Measurements from ENCODE around the gene ARHGAP19. TPM values are rescaled to one million over a fixed set of nuclear protein-coding genes. Genes with fewer than 3 reads are reported as not detected.
"Not testable (repeated sequence)": the region's sequence is repeated elsewhere in the genome, so short reads cannot be mapped to it uniquely, and the experiment has no call there.

The ARHGAP19 gene
- total RNA-seq, 2 experiments from 2014 or later, result 53.2 to 54.2 TPM

GRCh38 chr10:97273700-97274099 is 18.7 kb downstream of the ARHGAP19 start:
- H3K4me3 Mint-ChIP-seq, result no peak overlapping the region
- ChIA-PET POLR2A (no interaction called here), CTCF (interaction anchor here (0.7 to 1.2 kb wide), 2 partner anchors 10 to 82 kb away, joined by 3 to 6 read pairs; no protein-coding TSS in a partner anchor)
- intact Hi-C loops (cut with micrococcal nuclease), result no loop called here
- no peaks in the 10 kb centered on the region for H3K9me3 Mint-ChIP-seq
- H3K27ac Mint-ChIP-seq, result no peak overlapping the region
- DNase-seq, result no peak
- peaks cover 7% of the 10 kb centered on the region for H3K4me1 Mint-ChIP-seq (ENCODE audit: low read depth)
- no peaks in the 10 kb centered on the region for H3K27me3 Mint-ChIP-seq
- H3K36me3 Mint-ChIP-seq, result no peaks in the 10 kb centered on the region

- no peak overlapping the region for H3K27ac Mint-ChIP-seq
- H3K36me3 Mint-ChIP-seq, result peaks cover 4% of the 10 kb centered on the region
- H3K27me3 Mint-ChIP-seq, result no peaks in the 10 kb centered on the region
- no peaks in the 10 kb centered on the region for H3K9me3 Mint-ChIP-seq
- no peak overlapping the region for H3K4me3 Mint-ChIP-seq
- intact Hi-C loops (cut with micrococcal nuclease), result no loop called here
- H3K4me1 Mint-ChIP-seq (ENCODE audit: low read depth), result peaks cover 3% of the 10 kb centered on the region
- ChIA-PET POLR2A (interaction anchor here (0.7 kb wide), 1 partner anchor 283 kb away, joined by 4 read pairs; no protein-coding TSS in a partner anchor), CTCF (interaction anchor here (3.0 kb wide), 1 partner anchor 8 kb away, joined by 19 read pairs; no protein-coding TSS in a partner anchor)
- no peak for DNase-seq
Observed at GRCh38 chr10:97270523-97271154, 21.8 kb downstream of the ARHGAP19 start.

- Mint-ChIP-seq H3K36me3 (peaks cover 15% of the 10 kb centered on the region), H3K9me3 (no peaks in the 10 kb centered on the region), H3K27me3 (no peaks in the 10 kb centered on the region), H3K27ac (no peak overlapping the region), H3K4me1 (ENCODE audit: low read depth) (peaks cover 3% of the 10 kb centered on the region), H3K4me3 (no peak overlapping the region)
- CTCF ChIA-PET, result no interaction called here
- intact Hi-C loops (cut with micrococcal nuclease), result no loop called here
- DNase-seq, result no peak
- POLR2A ChIA-PET, result no interaction called here
Observed at GRCh38 chr10:97267671-97268070, 24.8 kb downstream of the ARHGAP19 start.

DNA sequence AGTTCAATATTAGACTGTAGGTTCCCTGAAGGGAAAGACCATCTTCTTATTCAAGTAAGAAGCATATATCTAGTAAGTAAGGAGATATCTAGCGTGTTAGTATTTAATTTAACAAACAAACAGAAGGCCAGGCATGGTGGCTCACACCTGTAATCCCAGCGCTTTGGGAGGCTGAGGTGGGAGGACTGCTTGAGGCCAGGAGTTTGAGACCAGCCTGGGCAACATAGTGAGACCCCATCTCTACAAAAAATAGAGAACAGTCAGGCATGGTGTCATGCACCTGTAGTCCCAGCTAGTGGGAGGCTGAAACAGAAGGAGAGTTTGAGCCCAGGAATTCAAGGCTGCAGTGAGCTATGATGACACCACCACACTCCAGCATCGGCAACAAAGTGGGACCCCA is 27.3 kb downstream of the ARHGAP19 start:
- peaks cover 15% of the 10 kb centered on the region for H3K36me3 Mint-ChIP-seq

GRCh38 chr10:97263971-97264370 is 28.5 kb downstream of the ARHGAP19 start:
- Mint-ChIP-seq H3K4me3 (no peak overlapping the region), H3K36me3 (peaks cover 21% of the 10 kb centered on the region), H3K27ac (no peak overlapping the region), H3K4me1 (ENCODE audit: low read depth) (no peaks in the 10 kb centered on the region), H3K9me3 (no peaks in the 10 kb centered on the region), H3K27me3 (no peaks in the 10 kb centered on the region)
- DNase-seq, result no peak
- ChIA-PET CTCF (no interaction called here), POLR2A (no interaction called here)
- intact Hi-C loops (cut with micrococcal nuclease), result no loop called here

More for the DNA sequence above, 27.3 kb downstream of the ARHGAP19 start:
- POLR2A ChIA-PET; CTCF ChIA-PET; H3K9me3 Mint-ChIP-seq; intact Hi-C loops (cut with micrococcal nuclease); H3K27me3 Mint-ChIP-seq; H3K4me1 Mint-ChIP-seq (ENCODE audit: low read depth); H3K4me3 Mint-ChIP-seq; H3K27ac Mint-ChIP-seq; DNase-seq: not testable (repeated sequence)

- Mint-ChIP-seq H3K4me3 (no peak overlapping the region), H3K36me3 (peaks cover 26% of the 10 kb centered on the region), H3K27ac (no peak overlapping the region), H3K4me1 (ENCODE audit: low read depth) (no peaks in the 10 kb centered on the region), H3K27me3 (no peaks in the 10 kb centered on the region), H3K9me3 (no peaks in the 10 kb centered on the region)
- ChIA-PET CTCF (interaction anchor here (1.1 kb wide), 1 partner anchor 188 kb away, joined by 4 read pairs; no protein-coding TSS in a partner anchor), POLR2A (no interaction called here)
- DNase-seq, result no peak
- intact Hi-C loops (cut with micrococcal nuclease), result no loop called here
Observed at GRCh38 chr10:97261656-97262055, 30.8 kb downstream of the ARHGAP19 start.

DNA sequence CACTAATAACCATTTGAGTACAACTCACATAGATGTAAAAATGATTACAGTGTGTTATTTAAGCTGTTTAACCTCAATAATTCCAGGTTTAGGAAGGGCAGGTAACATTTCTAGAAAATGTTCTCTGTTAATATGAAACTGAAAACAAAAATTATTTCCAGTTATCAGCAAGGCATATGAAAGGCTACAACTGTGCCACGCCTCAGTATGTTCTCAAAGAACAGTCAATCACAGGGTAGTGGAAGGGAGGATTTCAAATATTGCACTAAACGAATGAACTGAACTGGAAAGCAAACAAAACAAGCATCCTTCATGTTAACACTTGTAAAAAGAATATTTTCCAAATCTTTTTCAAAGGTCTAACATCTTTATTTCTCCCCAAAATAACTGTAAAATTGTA is 31.3 kb downstream of the ARHGAP19 start:
- no peaks in the 10 kb centered on the region for H3K9me3 Mint-ChIP-seq
- POLR2A ChIA-PET, result no interaction called here
- H3K27me3 Mint-ChIP-seq, result no peaks in the 10 kb centered on the region
- H3K4me1 Mint-ChIP-seq (ENCODE audit: low read depth), result no peaks in the 10 kb centered on the region
- CTCF ChIA-PET, result interaction anchor here (0.6 to 1.1 kb wide), 2 partner anchors 51 to 188 kb away, joined by 3 to 4 read pairs; no protein-coding TSS in a partner anchor
- H3K36me3 Mint-ChIP-seq, result peaks cover 28% of the 10 kb centered on the region
- no peak overlapping the region for H3K4me3 Mint-ChIP-seq
- intact Hi-C loops (cut with micrococcal nuclease), result no loop called here
- no peak for DNase-seq
- H3K27ac Mint-ChIP-seq, result no peak overlapping the region

DNA sequence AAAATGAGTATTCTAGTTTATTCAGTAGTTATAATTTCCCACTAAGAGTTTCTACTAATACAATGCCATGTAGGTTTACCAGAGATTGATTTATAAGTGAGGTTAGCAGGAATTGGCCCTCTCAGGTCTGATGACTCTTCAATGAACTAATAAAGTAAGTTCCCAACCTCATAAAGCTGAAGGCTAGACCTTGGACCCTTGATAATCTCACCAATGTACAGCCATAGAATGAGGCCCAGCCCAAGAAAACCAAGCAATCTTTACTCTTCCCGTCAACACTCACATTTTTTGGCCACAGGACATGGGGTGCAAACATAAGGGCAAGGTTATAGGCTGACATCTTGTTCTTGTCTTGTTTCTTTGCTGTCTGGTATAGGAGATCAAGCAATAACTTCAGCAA is 33.3 kb downstream of the ARHGAP19 start:
- CTCF ChIA-PET, result no interaction called here
- H3K4me3 Mint-ChIP-seq, result no peak overlapping the region
- H3K9me3 Mint-ChIP-seq, result no peaks in the 10 kb centered on the region
- DNase-seq, result no peak
- no peak overlapping the region for H3K27ac Mint-ChIP-seq
- peaks cover 36% of the 10 kb centered on the region for H3K36me3 Mint-ChIP-seq
- no peaks in the 10 kb centered on the region for H3K27me3 Mint-ChIP-seq
- POLR2A ChIA-PET, result no interaction called here
- intact Hi-C loops (cut with micrococcal nuclease), result no loop called here
- H3K4me1 Mint-ChIP-seq (ENCODE audit: low read depth), result no peaks in the 10 kb centered on the region

DNA sequence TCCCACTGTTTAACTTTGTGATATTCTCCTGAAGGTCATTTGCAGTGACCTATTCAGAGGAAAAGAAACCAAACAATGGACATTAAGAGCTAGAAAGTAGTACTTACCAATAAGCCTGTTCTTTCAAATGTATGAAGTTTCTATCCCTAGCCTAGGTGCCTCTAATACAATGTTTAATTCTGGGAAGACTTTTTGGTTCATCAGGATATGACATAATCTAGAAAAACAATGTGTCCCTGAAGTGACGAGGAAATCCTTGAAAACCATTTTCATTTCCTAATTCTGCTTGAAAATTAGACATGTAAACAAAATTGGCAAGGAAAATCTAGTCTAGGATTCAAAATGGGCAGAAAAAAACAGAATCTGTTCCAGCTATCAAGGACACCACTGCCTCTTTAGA is 36.1 kb downstream of the ARHGAP19 start:
- Mint-ChIP-seq H3K36me3 (peaks cover 45% of the 10 kb centered on the region), H3K4me3 (no peak overlapping the region), H3K4me1 (ENCODE audit: low read depth) (no peaks in the 10 kb centered on the region), H3K27me3 (no peaks in the 10 kb centered on the region), H3K9me3 (no peaks in the 10 kb centered on the region), H3K27ac (no peak overlapping the region)
- ChIA-PET POLR2A (no interaction called here), CTCF (no interaction called here)
- intact Hi-C loops (cut with micrococcal nuclease), result no loop called here
- DNase-seq, result no peak

DNA sequence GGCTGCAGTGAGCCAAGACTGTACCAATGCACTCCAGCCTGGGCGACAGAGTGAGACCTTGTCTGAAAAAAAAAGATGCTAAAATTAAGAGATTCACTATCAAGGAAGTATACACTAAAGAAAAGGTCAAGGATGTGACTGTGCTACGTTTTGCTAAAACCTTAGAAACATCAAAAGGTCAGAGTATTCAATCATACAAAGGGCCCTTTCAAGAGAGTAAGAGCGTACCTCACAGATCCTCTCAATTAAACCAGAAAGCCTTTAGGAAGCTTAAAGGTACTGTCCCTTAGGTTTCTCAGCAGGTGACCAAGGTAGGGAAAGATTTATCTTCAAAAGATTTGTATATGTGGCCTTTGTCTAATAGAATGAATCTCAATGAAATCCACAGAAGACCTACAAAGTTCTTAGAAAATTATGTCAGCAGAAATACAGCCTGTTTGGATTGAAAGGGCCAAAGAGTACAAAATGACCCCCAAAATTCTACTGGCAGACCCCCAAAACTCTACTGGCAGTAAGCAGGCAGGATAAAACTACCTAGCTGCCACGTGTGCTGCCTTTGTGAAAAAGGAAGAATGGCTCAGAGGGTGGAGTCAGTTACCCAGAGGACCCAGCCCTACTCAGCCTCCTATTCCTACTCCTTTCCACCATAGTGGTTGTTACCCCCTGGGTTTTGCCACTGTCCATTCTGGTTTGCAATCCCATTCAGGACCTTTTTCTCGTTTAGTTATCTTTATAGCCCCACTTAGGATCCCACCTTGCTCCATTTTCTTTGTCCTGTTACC is 36.7 kb downstream of the ARHGAP19 start:
- intact Hi-C loops (cut with micrococcal nuclease), result no loop called here
- no peaks in the 10 kb centered on the region for H3K27me3 Mint-ChIP-seq
- DNase-seq, result no peak
- peaks cover 45% of the 10 kb centered on the region for H3K36me3 Mint-ChIP-seq
- H3K9me3 Mint-ChIP-seq, result no peaks in the 10 kb centered on the region
- no peaks in the 10 kb centered on the region for H3K4me1 Mint-ChIP-seq (ENCODE audit: low read depth)
- peak overlapping the region; percentile 38 for H3K27ac Mint-ChIP-seq
- POLR2A ChIA-PET, result no interaction called here
- CTCF ChIA-PET, result no interaction called here
- H3K4me3 Mint-ChIP-seq, result no peak overlapping the region

DNA sequence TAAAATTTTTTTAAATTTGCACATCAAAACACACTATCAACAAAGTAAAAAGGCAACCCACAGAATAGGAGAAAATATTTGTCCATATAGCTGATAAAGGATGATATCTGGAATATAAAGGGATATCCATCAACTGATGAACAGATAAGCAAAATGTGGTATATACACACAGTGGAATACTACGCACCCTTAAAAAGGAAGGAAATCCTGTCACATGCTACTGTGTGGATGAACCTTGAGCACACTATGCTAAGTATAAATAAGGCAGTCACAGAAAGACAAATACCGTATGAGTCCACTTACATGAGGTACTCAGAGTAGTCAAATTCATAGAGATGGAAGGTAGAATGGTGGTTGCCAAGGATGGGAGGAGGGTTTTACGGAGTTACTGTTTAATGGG is 37.7 kb downstream of the ARHGAP19 start:
- H3K36me3 Mint-ChIP-seq, result peaks cover 45% of the 10 kb centered on the region
- intact Hi-C loops (cut with micrococcal nuclease), result no loop called here

DNA sequence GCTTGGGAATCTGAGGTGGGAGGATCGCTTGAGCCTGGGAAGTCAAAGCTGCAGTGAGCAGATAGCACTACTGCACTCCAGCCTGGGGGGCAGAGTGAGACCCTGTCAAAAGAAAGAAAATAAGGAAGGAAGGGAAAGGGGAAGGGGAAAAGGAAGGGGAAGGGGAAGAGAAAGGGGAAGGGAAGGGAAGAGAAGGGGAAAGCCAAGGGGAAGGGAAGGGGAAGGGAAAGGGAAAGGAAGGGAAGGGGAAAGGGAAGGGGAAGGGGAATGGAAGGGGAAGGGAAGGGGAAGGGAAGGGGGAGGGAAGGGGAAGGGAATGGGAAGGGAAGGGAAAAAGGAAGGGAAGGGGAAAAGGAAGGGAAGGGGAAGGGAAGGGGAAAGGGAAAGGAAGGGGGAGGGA is 41.5 kb downstream of the ARHGAP19 start:
- no peaks in the 10 kb centered on the region for H3K27me3 Mint-ChIP-seq
- no peak overlapping the region for H3K27ac Mint-ChIP-seq
- peaks cover 38% of the 10 kb centered on the region for H3K36me3 Mint-ChIP-seq
- no peak overlapping the region for H3K4me3 Mint-ChIP-seq
- DNase-seq, result no peak
- POLR2A ChIA-PET, result no interaction called here
- no peaks in the 10 kb centered on the region for H3K9me3 Mint-ChIP-seq
- CTCF ChIA-PET, result no interaction called here
- H3K4me1 Mint-ChIP-seq (ENCODE audit: low read depth), result no peaks in the 10 kb centered on the region
- intact Hi-C loops (cut with micrococcal nuclease), result no loop called here

More for the DNA sequence above, 37.7 kb downstream of the ARHGAP19 start:
- no peaks in the 10 kb centered on the region for H3K27me3 Mint-ChIP-seq
- H3K9me3 Mint-ChIP-seq, result no peaks in the 10 kb centered on the region
- H3K4me1 Mint-ChIP-seq (ENCODE audit: low read depth), result no peaks in the 10 kb centered on the region
- H3K27ac Mint-ChIP-seq, result no peak overlapping the region
- ChIA-PET POLR2A (no interaction called here), CTCF (interaction anchor here (1.1 kb wide), 1 partner anchor 181 kb away, joined by 3 read pairs; no protein-coding TSS in a partner anchor)
- DNase-seq, result no peak
- H3K4me3 Mint-ChIP-seq, result no peak overlapping the region

- Mint-ChIP-seq H3K36me3 (peaks cover 22% of the 10 kb centered on the region), H3K27ac (no peak overlapping the region), H3K4me1 (ENCODE audit: low read depth) (no peaks in the 10 kb centered on the region), H3K27me3 (no peaks in the 10 kb centered on the region), H3K9me3 (no peaks in the 10 kb centered on the region), H3K4me3 (no peak overlapping the region)
- intact Hi-C loops (cut with micrococcal nuclease), result no loop called here
- no peak for DNase-seq
- ChIA-PET CTCF (interaction anchor here (1.0 to 1.4 kb wide), 2 partner anchors 9 to 206 kb away, joined by 3 read pairs; no protein-coding TSS in a partner anchor), POLR2A (no interaction called here)
Observed at GRCh38 chr10:97243836-97244235, 48.6 kb downstream of the ARHGAP19 start.

Measured in activated CD4-positive, alpha-beta memory T cell treated with anti-CD3 and anti-CD28 coated beads for 36 hours (primary cell).